Left ventricle myocardium inferior (tissue), 1 donor: ENCODE results near the gene DPP10. TPM values are rescaled to one million over a fixed set of nuclear protein-coding genes. Genes with fewer than 3 reads are reported as not detected.

Source experiments
- DNase-seq: peaks from one replicate; pipeline ENCODE4 v3.0.0-alpha.2; 2020
- H3K27ac ChIP-seq: fragments of 200-600 bp; replicated peaks from 2 replicates; pipeline ENCODE4 v1.8.0; 2021
- H3K27me3 ChIP-seq: fragments of 200-600 bp; 2 replicates; pipeline ENCODE4 v1.8.0; 2021; ENCODE audit warnings: low read depth
- H3K36me3 ChIP-seq: fragments of 200-600 bp; 2 replicates; pipeline ENCODE4 v1.8.0; 2021
- H3K4me1 ChIP-seq: fragments of 200-600 bp; 2 replicates; pipeline ENCODE4 v1.8.0; 2021
- H3K4me3 ChIP-seq: fragments of 200-600 bp; 2 replicates; pipeline ENCODE4 v1.8.0; 2021; ENCODE audit warnings: mild to moderate bottlenecking, moderate library complexity
- H3K9me3 ChIP-seq: fragments of 200-600 bp; replicated peaks from 2 replicates; pipeline ENCODE4 v1.8.0; 2021
- CTCF ChIP-seq: fragments of 200-600 bp; IDR thresholded peaks from 2 replicates; pipeline ENCODE4 v1.8.0; 2021; ENCODE audit warnings: antibody characterized with exemption, mild to moderate bottlenecking, borderline replicate concordance
- intact Hi-C: fragments of 100-400 bp; cut with micrococcal nuclease; formaldehyde crosslinking; loops from one replicate; pipeline ENCODE4 v1.11.0; 2022
- total RNA-seq: library from RNA; stranded (reverse); fragmentation: NEBNext Ultra II Directional; extraction: Animal tissue kit (Norgen Biotek cat#: 25700); gene quantifications from one replicate; pipeline ENCODE4 v1.2.1, GENCODE V29; 2021
- donor health status: DM: no; HTN: yes; CAD: no; lungs with severe emphysema.

The DPP10 gene
- total RNA-seq, 1 donor from 2014 or later: 0.16 TPM

DNA sequence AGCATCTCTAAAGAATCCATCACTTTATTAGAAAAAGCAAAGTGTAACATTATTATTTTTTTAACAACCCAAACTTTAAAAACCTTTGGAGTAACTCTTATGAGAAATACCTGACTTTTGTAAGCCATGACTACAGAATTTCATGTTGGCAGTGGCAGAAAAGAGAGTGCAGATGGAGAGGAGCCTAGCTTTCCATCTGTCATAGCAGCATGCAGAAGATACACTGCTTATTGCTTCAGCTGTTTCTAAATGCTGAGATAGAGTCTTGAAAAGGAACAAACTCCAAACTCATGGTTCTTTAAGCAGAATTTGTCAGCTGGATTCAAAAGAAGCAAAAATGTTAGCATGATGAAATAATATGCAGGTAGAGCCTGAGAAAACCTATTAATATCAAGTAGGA lies 1130.3 kb downstream of the DPP10 start:
- Histone ChIP-seq H3K9me3 (peaks cover 3% of the 10 kb centered on the region), H3K27ac (no peak overlapping the region), H3K4me1 (no peaks in the 10 kb centered on the region), H3K36me3 (no peaks in the 10 kb centered on the region), H3K4me3 (no peak overlapping the region), H3K27me3 (no peaks in the 10 kb centered on the region)
- no peak for DNase-seq
- intact Hi-C loops: no loop called here
- no peak for TF ChIP-seq CTCF

DNA sequence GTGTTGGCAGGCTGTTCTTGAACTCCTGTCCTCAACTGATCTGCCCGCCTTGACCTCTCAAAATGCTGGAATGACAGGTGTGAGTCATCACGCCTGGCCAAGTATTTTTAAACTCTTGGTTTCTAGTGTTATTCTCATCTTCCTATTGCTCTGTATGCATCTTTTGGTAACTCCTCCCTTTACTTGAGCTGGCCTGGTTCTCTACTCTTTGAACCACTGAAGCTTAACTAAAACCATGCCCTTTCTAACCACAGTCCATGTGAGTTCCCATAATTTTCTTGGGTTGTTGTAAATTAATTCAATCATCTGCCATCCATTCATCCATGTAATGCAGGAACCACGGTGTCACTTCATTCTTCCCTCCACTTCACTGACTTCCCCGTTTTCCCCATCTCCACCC lies 1131.3 kb downstream of the DPP10 start:
- intact Hi-C loops: no loop called here
- Histone ChIP-seq H3K4me3 (no peak overlapping the region), H3K27me3 (no peaks in the 10 kb centered on the region), H3K36me3 (no peaks in the 10 kb centered on the region), H3K9me3 (peaks cover 3% of the 10 kb centered on the region), H3K27ac (no peak overlapping the region), H3K4me1 (no peaks in the 10 kb centered on the region)
- no peak for TF ChIP-seq CTCF
- DNase-seq: no peak

DNA sequence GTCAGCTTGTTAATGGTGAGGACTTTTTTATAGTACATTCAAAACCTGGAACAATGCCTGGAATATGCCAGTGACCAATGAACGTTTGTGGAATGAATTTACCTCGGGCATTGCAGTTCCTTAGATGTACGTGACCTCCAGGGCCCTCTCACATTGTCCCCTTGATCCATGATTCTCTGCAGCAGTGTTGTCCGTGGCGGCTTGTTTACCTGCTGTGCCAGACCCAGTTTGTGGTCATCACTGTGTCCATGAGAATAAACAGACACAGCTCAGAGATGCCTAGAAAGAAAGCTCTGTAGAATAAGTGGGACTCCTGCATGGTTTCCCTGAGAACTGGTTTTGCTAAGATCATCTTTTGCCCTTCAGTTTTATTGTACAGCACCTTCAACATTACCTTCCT lies 1132.2 kb downstream of the DPP10 start:
- intact Hi-C loops: no loop called here
- no peak for TF ChIP-seq CTCF

GRCh38 chr2:115580784-115581183 lies 1138.3 kb downstream of the DPP10 start:
- Histone ChIP-seq H3K9me3 (peaks cover 3% of the 10 kb centered on the region), H3K4me3 (no peak overlapping the region), H3K36me3 (no peaks in the 10 kb centered on the region), H3K27ac (no peak overlapping the region), H3K4me1 (no peaks in the 10 kb centered on the region), H3K27me3 (no peaks in the 10 kb centered on the region)
- DNase-seq: no peak
- no peak for TF ChIP-seq CTCF
- intact Hi-C loops: no loop called here

More for the DNA sequence above, 1132.2 kb downstream of the DPP10 start:
- Histone ChIP-seq H3K4me1 (no peaks in the 10 kb centered on the region), H3K9me3 (peaks cover 3% of the 10 kb centered on the region), H3K27ac (no peak overlapping the region), H3K36me3 (no peaks in the 10 kb centered on the region), H3K27me3 (no peaks in the 10 kb centered on the region), H3K4me3 (no peak overlapping the region)
- no peak for DNase-seq

GRCh38 chr2:115584507-115584906 lies 1142.1 kb downstream of the DPP10 start:
- TF ChIP-seq CTCF: no peak
- Histone ChIP-seq H3K27me3 (no peaks in the 10 kb centered on the region), H3K9me3 (no peaks in the 10 kb centered on the region), H3K4me1 (no peaks in the 10 kb centered on the region), H3K27ac (no peak overlapping the region), H3K4me3 (no peak overlapping the region), H3K36me3 (no peaks in the 10 kb centered on the region)
- intact Hi-C loops: no loop called here
- no peak for DNase-seq
